Lung (tissue), 12 donors: ENCODE results near the gene LRP2. TPM values are rescaled to one million over a fixed set of nuclear protein-coding genes. Genes with fewer than 3 reads are reported as not detected.

Experiments used
- ATAC-seq: fragments of 200-7000 bp; cut with Tn5 transposase; one replicate; pipeline ENCODE4 v1.9.1; 2020; ENCODE audit warnings: moderate number of reproducible peaks; ENCODE audit not compliant: insufficient read depth, low FRiP score
- DNase-seq, 3 donors: peaks; one replicate each; pipeline ENCODE4 v3.0.0-alpha.2; 2013 to 2017
- H3K27ac ChIP-seq, 2 donors: one replicate each; pipeline ENCODE4 v1.5.1; 2013; ENCODE audit warnings: mild to moderate bottlenecking in 2 of 2, moderate library complexity in 2 of 2, control low read depth in 1 of 2, inconsistent platforms in 1 of 2, low read depth in 1 of 2, low read length in 1 of 2
- H3K27me3 ChIP-seq, 3 donors: one replicate each; pipeline ENCODE4 v1.5.1; 2013; ENCODE audit warnings: low read length in 2 of 3; ENCODE audit not compliant: control insufficient read depth in 3 of 3, insufficient read depth in 3 of 3
- H3K36me3 ChIP-seq, 4 donors: one replicate each; pipeline ENCODE4 v1.5.1; 2013; ENCODE audit warnings: low read length in 4 of 4, mild to moderate bottlenecking in 1 of 4, moderate library complexity in 1 of 4; ENCODE audit not compliant: control insufficient read depth in 4 of 4, insufficient read depth in 4 of 4
- H3K4me1 ChIP-seq, 5 donors: one replicate each; pipeline ENCODE4 v1.5.1; 2013; ENCODE audit warnings: low read length in 5 of 5, mild to moderate bottlenecking in 2 of 5, moderate library complexity in 1 of 5; ENCODE audit not compliant: control insufficient read depth in 5 of 5, insufficient read depth in 5 of 5
- H3K4me3 ChIP-seq: one replicate; pipeline ENCODE4 v1.5.1; 2013; ENCODE audit warnings: mild to moderate bottlenecking, control low read depth, moderate library complexity
- H3K9ac ChIP-seq, 2 donors: one replicate each; pipeline ENCODE4 v1.5.1; 2013; ENCODE audit warnings: low read length in 2 of 2, control low read depth in 1 of 2; ENCODE audit not compliant: insufficient read depth in 1 of 2
- H3K9me3 ChIP-seq, 4 donors: one replicate each; pipeline ENCODE4 v1.5.1; 2013; ENCODE audit warnings: low read length in 3 of 4, mild to moderate bottlenecking in 1 of 4, moderate library complexity in 1 of 4; ENCODE audit not compliant: control insufficient read depth in 4 of 4, insufficient read depth in 3 of 4
- WGBS, 2 donors: extraction: QIAGEN DNeasy Blood & Tissue Kit; methylation state at CpG; one replicate each; pipeline ENCODE4 v1.1.7; 2013; 5-methylcytosine and 5-hydroxymethylcytosine counted together
- polyA plus RNA-seq, 2 donors: library from polyadenylated mRNA; stranded (reverse); fragments of 200-250 nt; gene quantifications; one replicate each; pipeline ENCODE4 v1.2.1, GENCODE V29; 2013
- total RNA-seq, 2 donors: library from RNA; depleted of rRNA in 1 of 2; stranded (reverse); fragments of >200 nt in 1 of 2; gene quantifications; one replicate each; pipeline ENCODE4 v1.2.1, GENCODE V29; 2014 to 2021
- TF ChIP-seq, protein P1 (sequence below): IDR thresholded peaks from 2 replicates; pipeline ENCODE4 v1.5.1; 2012; ENCODE audit warnings: mild to moderate bottlenecking; ENCODE audit errors: control extremely low read depth, extremely low read depth
- donor health status: control.
- donor health status: control.
- donor health status: Bipolar disorder and iron deficiency.
- donor health status: healthy.
- donor health status: DM: yes; HTN: yes; CAD: no.

Gene LRP2
- total and polyA plus RNA-seq, 4 donors, result 2.4 to 39.5 (median 15.8) TPM

DNA sequence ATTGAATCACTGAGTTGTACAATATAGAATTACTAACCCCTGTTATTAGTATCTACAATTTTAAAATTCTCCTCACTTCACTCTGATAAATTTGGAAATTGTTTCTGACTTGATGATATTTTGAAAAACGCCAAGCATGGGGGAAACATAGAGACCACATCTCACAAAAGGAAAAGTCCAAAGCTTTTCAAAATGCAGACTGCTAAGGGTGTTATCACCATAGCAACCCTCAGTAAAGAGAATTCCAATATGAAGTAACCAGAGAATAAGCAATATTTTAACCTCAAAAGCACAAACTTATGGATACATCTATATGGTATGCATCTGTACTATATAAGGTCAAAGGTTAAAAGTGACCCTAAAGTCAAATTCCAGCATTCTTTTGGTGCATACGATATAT lies 22.7 kb downstream of the LRP2 start:
- H3K4me3 ChIP-seq, result no peak overlapping the region
- H3K9me3 ChIP-seq, result no peaks in the 10 kb centered on the region
- H3K4me1 ChIP-seq, result no peaks in the 10 kb centered on the region
- TF ChIP-seq, protein P1, sequence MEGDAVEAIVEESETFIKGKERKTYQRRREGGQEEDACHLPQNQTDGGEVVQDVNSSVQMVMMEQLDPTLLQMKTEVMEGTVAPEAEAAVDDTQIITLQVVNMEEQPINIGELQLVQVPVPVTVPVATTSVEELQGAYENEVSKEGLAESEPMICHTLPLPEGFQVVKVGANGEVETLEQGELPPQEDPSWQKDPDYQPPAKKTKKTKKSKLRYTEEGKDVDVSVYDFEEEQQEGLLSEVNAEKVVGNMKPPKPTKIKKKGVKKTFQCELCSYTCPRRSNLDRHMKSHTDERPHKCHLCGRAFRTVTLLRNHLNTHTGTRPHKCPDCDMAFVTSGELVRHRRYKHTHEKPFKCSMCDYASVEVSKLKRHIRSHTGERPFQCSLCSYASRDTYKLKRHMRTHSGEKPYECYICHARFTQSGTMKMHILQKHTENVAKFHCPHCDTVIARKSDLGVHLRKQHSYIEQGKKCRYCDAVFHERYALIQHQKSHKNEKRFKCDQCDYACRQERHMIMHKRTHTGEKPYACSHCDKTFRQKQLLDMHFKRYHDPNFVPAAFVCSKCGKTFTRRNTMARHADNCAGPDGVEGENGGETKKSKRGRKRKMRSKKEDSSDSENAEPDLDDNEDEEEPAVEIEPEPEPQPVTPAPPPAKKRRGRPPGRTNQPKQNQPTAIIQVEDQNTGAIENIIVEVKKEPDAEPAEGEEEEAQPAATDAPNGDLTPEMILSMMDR, result no peak
- DNase-seq, result no peak
- no peak overlapping the region for H3K9ac ChIP-seq
- WGBS, 2 donors, result 82 to 87% methylated on average over 2 of the region's 2 CpGs
- no peaks in the 10 kb centered on the region for H3K27me3 ChIP-seq
- ATAC-seq, result no peak
- H3K27ac ChIP-seq, result no peak overlapping the region
- H3K36me3 ChIP-seq, result no peaks in the 10 kb centered on the region

DNA sequence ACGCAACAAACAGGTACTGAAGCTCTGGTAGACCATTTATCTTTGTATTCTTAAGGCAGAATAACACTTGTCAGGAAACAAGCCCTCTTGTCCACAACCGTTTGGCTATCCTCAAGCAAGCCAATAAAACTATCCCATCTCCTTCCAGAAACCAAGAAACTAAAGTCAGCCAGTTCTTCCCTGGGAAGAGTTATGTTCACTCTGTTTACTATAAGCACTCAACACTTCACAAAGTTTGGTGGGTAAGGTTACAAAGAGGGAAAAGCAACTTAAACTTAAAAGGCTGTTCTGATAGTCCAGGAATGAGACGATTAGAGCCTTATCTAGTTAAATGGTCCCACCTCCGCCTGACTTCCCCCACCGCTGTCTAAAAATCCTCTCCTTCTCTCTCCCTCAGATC lies 25.6 kb downstream of the LRP2 start:
- Histone ChIP-seq H3K9ac (no peak overlapping the region), H3K36me3 (no peaks in the 10 kb centered on the region), H3K4me1 (no peaks in the 10 kb centered on the region), H3K4me3 (no peak overlapping the region), H3K27ac (no peak overlapping the region), H3K27me3 (no peaks in the 10 kb centered on the region), H3K9me3 (no peaks in the 10 kb centered on the region)
- TF ChIP-seq, protein P1, result no peak
- no peak for ATAC-seq
- no peak for DNase-seq
- 50 to 80% methylated on average over 5 of the region's 5 CpGs for WGBS, 2 donors

DNA sequence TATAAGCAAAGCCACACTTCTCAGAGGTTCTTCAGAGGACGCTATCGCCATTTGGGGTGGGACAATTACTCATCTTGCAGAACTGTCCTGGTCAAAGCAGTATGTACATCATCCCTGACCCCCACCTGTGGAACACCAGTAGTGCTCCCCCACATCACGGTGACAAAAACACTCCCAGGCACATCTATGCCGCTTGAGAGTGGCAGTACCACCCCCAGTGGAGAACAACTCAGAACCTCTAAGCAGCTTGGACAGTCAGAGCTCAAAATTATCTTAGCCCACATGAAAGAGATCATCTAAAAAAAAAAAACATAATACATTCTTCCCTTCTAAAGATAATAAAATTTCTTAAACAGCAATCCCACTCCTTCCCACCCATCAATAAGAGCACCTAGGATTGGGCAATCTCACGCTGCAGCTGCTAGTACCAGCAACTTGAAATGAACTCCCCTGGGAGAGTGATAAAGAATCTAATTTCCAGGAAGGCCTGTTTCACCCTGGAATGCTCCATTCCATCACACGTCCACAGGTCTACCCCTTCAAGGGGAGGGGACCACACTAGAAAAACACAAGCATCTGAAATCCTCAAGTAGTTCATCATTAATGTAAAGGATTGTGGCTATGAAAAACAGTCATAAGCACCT lies 31.7 kb downstream of the LRP2 start:
- H3K27ac ChIP-seq, result peak overlapping the region in 1 of 2 donors; percentile 57
- TF ChIP-seq, protein P1, result no peak
- no peaks in the 10 kb centered on the region for H3K27me3 ChIP-seq
- H3K4me1 ChIP-seq, result peaks cover 0 to 6% (median 0%) of the 10 kb centered on the region in 5 donors
- 52 to 77% methylated on average over 6 of the region's 6 CpGs for WGBS, 2 donors
- DNase-seq, result no peak
- no peak overlapping the region for H3K9ac ChIP-seq
- ATAC-seq, result no peak
- no peaks in the 10 kb centered on the region for H3K9me3 ChIP-seq
- H3K36me3 ChIP-seq, result no peaks in the 10 kb centered on the region
- H3K4me3 ChIP-seq, result no peak overlapping the region
